ENCODE results near the gene STOM. TPM values are rescaled to one million over a fixed set of nuclear protein-coding genes. Genes with fewer than 3 reads are reported as not detected.

Gene STOM
- polyA plus RNA-seq, 4 donors: 71.7 to 90.3 (median 83.5) TPM

- DNase-seq (ENCODE audit: low read depth in 4 of 4, low spot score in 3 of 4): no peak
Observed at GRCh38 chr9:121350993-121351561, 19.0 kb downstream of the STOM start.

- DNase-seq (ENCODE audit: low read depth in 4 of 4, low spot score in 3 of 4): no peak
Observed at GRCh38 chr9:121350036-121350435, 20.0 kb downstream of the STOM start.

GRCh38 chr9:121349009-121349408 is 21.0 kb downstream of the STOM start:
- no peak for DNase-seq (ENCODE audit: low read depth in 4 of 4, low spot score in 3 of 4)

- no peak for DNase-seq (ENCODE audit: low read depth in 4 of 4, low spot score in 3 of 4)
Observed at GRCh38 chr9:121348221-121348620, 21.8 kb downstream of the STOM start.

GRCh38 chr9:121345070-121345469 is 25.0 kb downstream of the STOM start:
- DNase-seq (ENCODE audit: low read depth in 4 of 4, low spot score in 3 of 4): no peak

- DNase-seq (ENCODE audit: low read depth in 4 of 4, low spot score in 3 of 4): no peak
Observed at GRCh38 chr9:121344184-121344583, 25.9 kb downstream of the STOM start.

- no peak for DNase-seq (ENCODE audit: low read depth in 4 of 4, low spot score in 3 of 4)
Observed at GRCh38 chr9:121340676-121341392, 29.2 kb downstream of the STOM start.

- no peak for DNase-seq (ENCODE audit: low read depth in 4 of 4, low spot score in 3 of 4)
Observed at GRCh38 chr9:121339437-121339836, 30.6 kb downstream of the STOM start.

GRCh38 chr9:121336665-121337064 is 33.4 kb downstream of the STOM start:
- no peak for DNase-seq (ENCODE audit: low read depth in 4 of 4, low spot score in 3 of 4)

GRCh38 chr9:121333950-121334773 is 35.9 kb downstream of the STOM start:
- DNase-seq (ENCODE audit: low read depth in 4 of 4, low spot score in 3 of 4): no peak

- DNase-seq (ENCODE audit: low read depth in 4 of 4, low spot score in 3 of 4): no peak
Observed at GRCh38 chr9:121331992-121332685, 37.9 kb downstream of the STOM start.

- no peak for DNase-seq (ENCODE audit: low read depth in 4 of 4, low spot score in 3 of 4)
Observed at GRCh38 chr9:121331549-121331948, 38.5 kb downstream of the STOM start.

- DNase-seq (ENCODE audit: low read depth in 4 of 4, low spot score in 3 of 4): no peak
Observed at GRCh38 chr9:121328876-121329681, 41.0 kb downstream of the STOM start.

GRCh38 chr9:121328476-121328875 is 41.6 kb downstream of the STOM start:
- no peak for DNase-seq (ENCODE audit: low read depth in 4 of 4, low spot score in 3 of 4)

- DNase-seq (ENCODE audit: low read depth in 4 of 4, low spot score in 3 of 4): no peak
Observed at GRCh38 chr9:121326901-121327613, 43.0 kb downstream of the STOM start.

GRCh38 chr9:121326130-121326838 is 43.8 kb downstream of the STOM start:
- peak in 1 of 4 donors; percentile 27 for DNase-seq (ENCODE audit: low read depth in 4 of 4, low spot score in 3 of 4)

- DNase-seq (ENCODE audit: low read depth in 4 of 4, low spot score in 3 of 4): no peak
Observed at GRCh38 chr9:121325387-121325786, 44.7 kb downstream of the STOM start.

GRCh38 chr9:121324755-121325154 is 45.3 kb downstream of the STOM start:
- DNase-seq (ENCODE audit: low read depth in 4 of 4, low spot score in 3 of 4): no peak

GRCh38 chr9:121324316-121324715 is 45.7 kb downstream of the STOM start:
- DNase-seq (ENCODE audit: low read depth in 4 of 4, low spot score in 3 of 4): no peak
